Epithelial cell of proximal tubule (primary cell): ENCODE results near the gene EXD3. TPM values are rescaled to one million over a fixed set of nuclear protein-coding genes. Genes with fewer than 3 reads are reported as not detected.

Source experiments
- DNase-seq: peaks from one replicate; pipeline ENCODE4 v3.0.0-alpha.2; 2011; ENCODE audit warnings: low read depth
- H3K4me3 ChIP-seq: 2 replicates; pipeline ENCODE4 v1.5.1; 2011; ENCODE audit warnings: low read depth, mild to moderate bottlenecking, low read length
- total RNA-seq: library from RNA; depleted of rRNA; stranded (reverse); fragments of >200 nt; gene quantifications from 2 replicates; pipeline ENCODE4 v1.2.3, GENCODE V29; 2015
- TF ChIP-seq, protein P1 (sequence below): conservative IDR thresholded peaks from 2 replicates; pipeline ENCODE4 v1.5.1; 2012; ENCODE audit warnings: low read depth, mild to moderate bottlenecking, low read length

EXD3 gene
- total RNA-seq, 1 donor from 2014 or later = 29.2 TPM

DNA sequence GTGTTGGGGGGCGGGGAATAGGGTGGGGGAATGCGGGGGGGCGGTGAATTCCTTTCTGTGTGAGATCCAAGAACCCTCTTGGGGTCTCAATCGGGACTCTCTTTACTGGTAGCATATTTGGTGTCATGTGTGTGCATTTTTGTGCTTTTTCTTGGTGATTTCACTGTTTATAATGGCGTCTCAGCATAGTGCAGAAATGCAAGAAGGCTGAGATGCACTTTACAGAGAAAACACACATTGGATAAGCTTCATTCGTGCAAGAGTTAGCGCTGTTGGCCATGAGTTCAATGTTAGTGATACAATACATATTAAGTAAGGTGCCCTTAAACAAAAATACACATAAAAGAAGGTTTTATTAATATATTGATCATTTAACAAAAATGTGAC, 19.0 kb upstream of the EXD3 start:
- DNase-seq = no peak
- H3K4me3 ChIP-seq = no peak overlapping the region
- TF ChIP-seq, protein P1, sequence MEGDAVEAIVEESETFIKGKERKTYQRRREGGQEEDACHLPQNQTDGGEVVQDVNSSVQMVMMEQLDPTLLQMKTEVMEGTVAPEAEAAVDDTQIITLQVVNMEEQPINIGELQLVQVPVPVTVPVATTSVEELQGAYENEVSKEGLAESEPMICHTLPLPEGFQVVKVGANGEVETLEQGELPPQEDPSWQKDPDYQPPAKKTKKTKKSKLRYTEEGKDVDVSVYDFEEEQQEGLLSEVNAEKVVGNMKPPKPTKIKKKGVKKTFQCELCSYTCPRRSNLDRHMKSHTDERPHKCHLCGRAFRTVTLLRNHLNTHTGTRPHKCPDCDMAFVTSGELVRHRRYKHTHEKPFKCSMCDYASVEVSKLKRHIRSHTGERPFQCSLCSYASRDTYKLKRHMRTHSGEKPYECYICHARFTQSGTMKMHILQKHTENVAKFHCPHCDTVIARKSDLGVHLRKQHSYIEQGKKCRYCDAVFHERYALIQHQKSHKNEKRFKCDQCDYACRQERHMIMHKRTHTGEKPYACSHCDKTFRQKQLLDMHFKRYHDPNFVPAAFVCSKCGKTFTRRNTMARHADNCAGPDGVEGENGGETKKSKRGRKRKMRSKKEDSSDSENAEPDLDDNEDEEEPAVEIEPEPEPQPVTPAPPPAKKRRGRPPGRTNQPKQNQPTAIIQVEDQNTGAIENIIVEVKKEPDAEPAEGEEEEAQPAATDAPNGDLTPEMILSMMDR = no peak

DNA sequence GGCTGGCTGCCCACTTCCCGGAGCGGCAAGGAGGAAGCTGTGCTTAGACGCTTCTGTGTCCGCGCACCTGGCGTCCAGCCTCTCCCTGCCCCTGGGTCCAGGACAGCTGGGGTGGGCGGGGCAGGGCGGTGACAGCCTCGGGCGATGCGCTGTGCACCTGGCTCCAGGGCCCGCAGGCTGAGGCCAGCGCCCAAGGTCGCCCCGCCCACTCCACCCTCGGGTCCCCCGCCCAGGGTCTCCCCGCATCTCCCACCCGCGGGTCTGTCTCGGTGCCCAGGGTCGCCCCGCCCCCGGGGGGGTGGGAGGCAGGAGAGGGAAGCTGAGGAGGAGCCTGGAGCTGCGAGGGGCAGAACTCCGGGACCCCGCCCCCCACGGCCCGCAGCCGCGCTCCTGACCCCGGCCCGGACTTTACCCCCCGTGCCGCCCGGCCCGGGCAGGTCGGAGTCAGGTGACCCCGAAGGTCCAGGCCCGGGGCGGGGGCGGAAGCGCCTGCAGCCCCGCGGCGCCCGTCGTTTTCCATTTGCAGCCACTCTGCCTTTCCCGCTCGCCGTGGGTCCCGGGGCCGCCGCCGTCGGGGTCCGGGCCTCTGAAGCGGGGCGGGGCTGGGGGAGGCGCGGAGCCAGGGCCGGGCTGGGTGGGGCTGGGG, 18.4 kb upstream of the EXD3 start, which contains the start of gene ENTPD8:
Gene ENTPD8, minus strand, starts transcription at position 69 of the 646 bp plus-strand sequence. CDS start 3,072 bp downstream, outside the sequence.
- no peak for DNase-seq
- peak within 1 kb of the TSS; percentile 30 for H3K4me3 ChIP-seq
- TF ChIP-seq, protein P1 = no peak

DNA sequence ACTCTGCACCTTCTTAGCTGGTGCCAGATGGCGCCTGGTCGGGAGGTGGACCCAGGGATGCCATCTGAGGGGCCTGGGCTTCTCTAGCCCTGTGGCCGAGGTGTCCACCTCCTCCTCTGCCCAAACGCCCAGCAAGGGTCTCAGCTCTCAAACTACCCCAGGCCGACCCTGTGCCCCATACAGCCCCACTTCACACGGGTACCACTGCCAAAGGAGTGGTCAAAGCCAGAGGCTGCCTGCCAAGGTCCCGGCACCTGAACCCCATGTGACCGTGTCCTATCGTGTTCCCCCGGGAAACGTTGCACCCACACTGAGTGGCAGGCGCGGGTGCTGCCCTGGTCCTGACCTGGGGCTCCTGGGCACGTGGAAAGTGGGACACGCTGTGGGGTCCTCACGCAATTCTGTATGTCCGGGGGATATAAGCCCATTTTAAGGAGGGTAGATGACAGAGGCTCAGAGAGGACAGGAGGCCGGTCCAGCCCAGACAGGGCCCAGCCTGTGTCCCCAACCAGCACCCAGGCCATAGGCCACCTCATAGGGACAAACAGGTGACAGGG, 16.3 kb upstream of the EXD3 start:
- TF ChIP-seq, protein P1 = no peak
- no peak overlapping the region for H3K4me3 ChIP-seq
- DNase-seq = no peak

DNA sequence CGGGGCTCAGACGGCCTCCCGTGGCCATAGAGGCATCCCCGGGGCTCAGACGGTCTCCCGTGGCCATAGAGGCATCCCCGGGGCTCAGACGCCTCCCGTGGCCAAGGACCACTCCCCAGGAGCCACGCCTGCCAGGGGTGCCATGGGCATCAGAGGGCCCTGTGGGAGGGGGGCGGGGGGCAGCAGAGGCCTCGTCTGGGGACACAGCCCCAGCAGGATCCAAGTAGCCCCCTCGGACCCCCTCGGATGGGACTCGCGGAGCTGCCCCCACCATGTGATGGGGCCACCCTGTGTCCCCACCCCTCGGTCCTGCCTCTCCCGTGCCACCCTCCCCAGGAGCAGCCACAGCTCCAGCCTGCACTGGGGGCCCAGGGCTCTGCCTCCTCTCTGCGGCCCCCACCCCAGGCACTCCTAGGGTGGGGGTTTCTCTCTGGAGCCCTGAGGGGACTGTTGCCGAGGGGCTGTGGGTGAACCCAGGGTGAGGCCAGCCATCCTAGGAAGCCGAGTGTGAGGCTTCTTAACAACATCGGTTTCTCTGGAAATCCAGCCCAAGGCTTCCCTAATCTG, 15.7 kb upstream of the EXD3 start:
- no peak overlapping the region for H3K4me3 ChIP-seq
- TF ChIP-seq, protein P1 = no peak
- no peak for DNase-seq

DNA sequence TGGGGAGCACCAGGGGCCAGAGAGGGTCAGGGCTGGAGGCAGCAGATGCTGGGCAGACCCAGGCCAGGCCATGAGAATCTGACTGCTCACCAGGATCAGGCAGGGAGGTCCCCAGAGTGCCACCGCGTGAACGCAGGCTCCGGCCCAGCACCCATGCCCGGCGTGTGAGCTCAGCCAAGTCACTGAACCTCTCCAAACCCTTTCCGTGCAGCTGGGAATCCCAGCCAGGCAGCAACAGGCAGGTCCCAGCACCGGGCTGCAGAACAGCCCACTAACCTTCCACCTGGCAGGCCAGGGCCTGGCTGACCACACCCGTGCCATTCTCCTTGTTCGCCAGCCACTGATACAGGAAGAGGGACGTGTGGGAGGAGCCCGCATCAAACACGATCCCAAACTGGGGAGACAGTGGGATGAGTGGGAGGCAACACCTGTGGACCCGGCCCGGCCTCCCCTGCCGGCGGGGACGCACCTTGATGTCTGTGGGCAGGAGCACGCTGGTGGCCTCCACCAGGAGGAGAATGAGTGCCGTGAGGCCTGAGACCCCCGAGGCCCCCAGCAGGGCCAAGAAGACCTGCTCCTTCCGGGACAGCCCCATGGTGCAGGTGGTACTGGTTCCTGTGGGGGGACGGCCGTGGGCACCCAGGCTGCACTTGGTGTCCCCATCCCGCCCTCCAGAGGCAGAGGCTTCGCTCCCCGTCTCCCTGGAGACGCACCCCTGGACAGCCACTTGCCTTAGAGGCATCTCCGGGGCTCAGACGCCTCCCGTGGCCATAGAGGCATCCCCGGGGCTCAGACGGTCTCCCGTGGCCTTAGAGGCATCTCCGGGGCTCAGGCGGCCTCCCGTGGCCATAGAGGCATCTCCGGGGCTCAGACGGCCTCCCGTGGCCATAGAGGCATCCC, 15.0 kb upstream of the EXD3 start:
- TF ChIP-seq, protein P1 = no peak
- H3K4me3 ChIP-seq = no peak overlapping the region
- no peak for DNase-seq

DNA sequence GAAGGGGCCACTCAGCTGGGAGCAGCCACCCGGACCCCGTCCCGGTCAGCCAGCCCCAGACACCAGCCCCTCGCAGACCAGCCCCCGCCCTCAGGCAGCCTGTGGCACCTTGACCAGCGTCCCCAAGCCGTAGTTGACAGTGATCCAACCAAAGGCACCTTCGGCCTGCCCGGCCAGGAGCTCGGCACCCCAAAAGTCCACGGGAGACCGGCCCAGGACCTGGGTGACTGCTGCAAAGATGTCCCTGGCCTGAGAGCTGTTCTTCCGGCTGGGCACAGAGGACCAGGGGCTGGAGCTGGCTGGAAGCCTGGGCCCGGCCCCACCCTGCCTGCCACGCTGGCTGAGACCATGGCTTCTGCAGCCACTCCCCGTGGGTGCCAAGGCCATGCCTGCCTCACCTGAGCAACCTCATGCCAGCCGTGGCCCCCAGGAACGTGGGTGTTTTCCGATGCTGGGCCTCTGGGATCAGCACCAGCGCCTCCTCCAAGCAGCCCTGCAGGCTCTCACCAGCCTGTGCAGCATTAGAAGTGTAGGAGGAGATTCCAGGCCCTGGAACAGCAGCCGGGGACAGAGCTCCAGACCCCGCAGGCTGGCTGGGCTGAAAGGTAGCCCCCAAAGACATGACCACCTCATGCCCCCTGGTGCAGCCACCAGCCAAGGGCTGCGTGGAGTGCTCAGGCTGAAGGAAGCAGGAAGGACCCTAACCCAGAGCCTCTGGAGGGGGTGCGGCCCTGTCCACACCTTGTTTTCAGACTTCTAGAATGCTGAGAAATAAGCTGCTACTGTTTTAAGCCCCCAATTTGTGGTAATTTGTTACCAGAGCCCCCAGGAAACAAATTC, 14.0 kb upstream of the EXD3 start:
- no peak for DNase-seq
- TF ChIP-seq, protein P1 = no peak

More for the DNA sequence above, 14.0 kb upstream of the EXD3 start:
- H3K4me3 ChIP-seq = no peak overlapping the region
